Measurements from ENCODE around the gene RXRA. TPM values are rescaled to one million over a fixed set of nuclear protein-coding genes. Genes with fewer than 3 reads are reported as not detected.

RXRA gene
- total and polyA plus RNA-seq, 2 of the 4 experiments (the other 2 are of a cell fraction) = 7.5 to 17.9 TPM

GRCh38 chr9:134410835-134411217 lies 84.6 kb downstream of the RXRA start:
- in situ Hi-C loops (cut with MboI; ENCODE audit: low sequenced_read_pairs) = loop anchor here (25.0 kb wide), 1 partner anchor 599 kb away; no protein-coding TSS in a partner anchor
- 90% methylated on average over 8 of the region's 12 CpGs; no CpG with 5 or more reads in 1 of the 2 experiments for WGBS, 2 experiments (ENCODE audit: extremely low coverage in 2 of 2, insufficient read length in 1 of 2)
- DNase-seq (no peak), ATAC-seq (ENCODE audit: low read depth) (no peak)
- Histone ChIP-seq H2BK120ac (ENCODE audit: low read depth, low read length) (no peak overlapping the region), H2BK15ac (ENCODE audit: low read depth, low read length) (no peak overlapping the region), H2AFZ (replicated peaks; ENCODE audit: low read length, poor library complexity) (no peak overlapping the region), H2AK9ac (replicated peaks; ENCODE audit: low read depth, low read length, poor library complexity) (no peak overlapping the region), H3K18ac (ENCODE audit: low read depth, low read length) (no peak overlapping the region), H3K4me1 (ENCODE audit: control insufficient read depth, insufficient read depth, low read length) (peaks cover 33% of the 10 kb centered on the region), H4K91ac (ENCODE audit: insufficient read depth, low read depth, low read length) (no peak overlapping the region), H3K56ac (ENCODE audit: extremely low read depth, insufficient read depth, low read length) (no peak overlapping the region), H3K4me2 (ENCODE audit: low read depth, low read length) (no peak overlapping the region), H3K4me3 (ENCODE audit: insufficient read depth, low read depth, low read length) (no peak overlapping the region), H2AK5ac (ENCODE audit: low read depth, low read length) (no peak overlapping the region), H3K23ac (ENCODE audit: low read depth, low read length) (no peak overlapping the region), H2BK5ac (ENCODE audit: low read depth, low read length, poor library complexity, severe bottlenecking) (no peak overlapping the region), H3K14ac (replicated peaks; ENCODE audit: low read depth, low read length) (no peak overlapping the region), H3K79me1 (ENCODE audit: low read depth in 1 of 2, low read length in 2 of 2) (peaks cover 17 to 72% of the 10 kb centered on the region in 2 experiments), H4K8ac (ENCODE audit: low read depth in 2 of 2, low read length in 2 of 2) (no peak overlapping the region), H3K9me3 (ENCODE audit: control insufficient read depth, insufficient read depth, low read length) (no peaks in the 10 kb centered on the region), H3K9ac (ENCODE audit: low read depth, low read length) (no peak overlapping the region), H3K4ac (ENCODE audit: low read depth, low read length) (no peak overlapping the region), H3K27me3 (ENCODE audit: control insufficient read depth, insufficient read depth, low read length) (no peaks in the 10 kb centered on the region), H4K20me1 (ENCODE audit: insufficient read depth, low read length) (peaks cover 66% of the 10 kb centered on the region), H3K27ac (ENCODE audit: insufficient read depth, low read length) (no peak overlapping the region), H3K36me3 (ENCODE audit: control insufficient read depth, insufficient read depth, low read length) (peaks cover 16% of the 10 kb centered on the region; the same call in 1 of the 2 replicates), H3K9me1 (ENCODE audit: insufficient read depth, low read length) (peaks cover 7% of the 10 kb centered on the region), H4K5ac (ENCODE audit: low read depth, low read length) (no peak overlapping the region), H2BK20ac (ENCODE audit: low read depth, low read length) (no peak overlapping the region)
- POLR2A ChIA-PET (ENCODE audit: unreplicated experiment) = no interaction called here
- BruUV-seq (replicated peaks) = no TSS peak
- CTCF ChIA-PET = no interaction called here
- TF ChIP-seq RFX5 (IDR thresholded peaks at IDR 0.05; ENCODE audit: low read depth, low read length) (no peak), RAD21 (IDR thresholded peaks at IDR 0.05; ENCODE audit: low read length) (no peak), USF2 (IDR thresholded peaks at IDR 0.05; ENCODE audit: low read depth, low read length) (no peak), FOS (IDR thresholded peaks at IDR 0.05; ENCODE audit: low read depth, low read length) (no peak), CTCF (conservative IDR thresholded peaks at IDR 0.05; ENCODE audit: low read depth, low read length) (no peak), CEBPB (IDR thresholded peaks at IDR 0.05; ENCODE audit: low read depth, low read length) (no peak), MAFK (IDR thresholded peaks at IDR 0.05; ENCODE audit: low read depth, low read length) (no peak)
- dilution Hi-C loops (cut with HindIII; ENCODE audit: low sequenced_read_pairs, unreplicated experiment) = no loop called here
- intact Hi-C loops (cut with micrococcal nuclease) = no loop called here
